HG03066 (cell line): ENCODE measurements around the gene RPL36A.
A peak's percentile ranks its signal among the peaks of the same experiment; 100 is the strongest.

ENCODE experiments used
- ATAC-seq: cut with Tn5 transposase; IDR thresholded peaks from one replicate; pipeline ENCODE4 v1.9.1; 2021; ENCODE audit warnings: low read depth; ENCODE audit not compliant: unreplicated experiment

The RPL36A gene

DNA sequence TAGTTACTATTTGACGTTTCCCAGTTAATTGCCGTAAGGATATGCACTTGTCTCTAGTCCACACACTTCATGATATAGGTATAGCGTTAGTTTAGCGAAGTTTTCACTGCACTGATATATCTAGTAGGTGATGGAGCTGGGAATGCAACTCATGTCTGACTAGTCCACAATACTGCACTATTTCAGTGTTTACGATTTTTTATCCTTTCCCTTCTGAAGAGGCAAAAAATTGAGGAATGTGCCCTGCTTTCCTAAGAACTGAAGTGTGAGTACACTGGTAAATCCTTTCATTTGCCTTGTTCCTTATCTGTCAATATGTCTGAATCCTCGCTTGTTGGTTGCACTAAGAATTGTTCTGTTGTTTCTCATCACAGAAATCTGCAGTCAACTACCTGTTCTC lies 1.0 kb downstream of the RPL36A start:
- no peak for ATAC-seq

DNA sequence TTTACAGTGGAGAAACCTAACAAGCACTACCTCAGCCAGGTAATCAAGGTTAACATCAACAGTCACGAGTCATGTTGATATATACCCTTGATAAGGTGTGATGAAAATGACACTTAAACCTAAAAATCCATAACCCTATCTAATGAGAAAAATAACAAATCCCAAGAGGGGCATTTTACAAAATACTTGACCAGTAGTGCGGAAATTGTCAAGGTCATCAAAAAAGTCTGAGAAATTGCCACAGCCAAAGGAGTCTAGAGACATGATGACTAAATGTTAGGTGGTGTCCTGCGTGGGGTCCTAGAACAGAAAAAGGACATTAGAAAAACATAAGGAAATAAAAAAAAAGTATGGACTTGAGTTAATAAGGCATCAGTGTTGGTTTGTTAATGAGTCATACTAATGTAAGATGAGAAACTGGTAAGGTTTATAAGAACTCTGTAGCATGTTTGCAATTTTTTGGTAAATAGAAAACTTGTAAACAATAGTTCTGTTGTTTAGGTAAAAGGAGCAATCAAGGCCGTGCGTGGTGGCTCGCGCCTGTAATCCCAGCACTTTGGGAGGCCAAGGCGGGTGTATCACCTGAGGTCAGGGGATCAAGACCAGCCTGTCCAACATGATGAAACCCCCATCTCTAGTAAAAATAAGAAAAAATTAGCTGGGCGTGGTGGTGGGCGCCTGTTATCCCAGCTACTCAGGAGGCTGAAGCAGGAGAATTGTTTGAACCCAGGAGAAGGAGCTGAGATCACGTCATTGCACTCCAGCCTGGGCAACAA lies 2.9 kb downstream of the RPL36A start:
- ATAC-seq: no peak

DNA sequence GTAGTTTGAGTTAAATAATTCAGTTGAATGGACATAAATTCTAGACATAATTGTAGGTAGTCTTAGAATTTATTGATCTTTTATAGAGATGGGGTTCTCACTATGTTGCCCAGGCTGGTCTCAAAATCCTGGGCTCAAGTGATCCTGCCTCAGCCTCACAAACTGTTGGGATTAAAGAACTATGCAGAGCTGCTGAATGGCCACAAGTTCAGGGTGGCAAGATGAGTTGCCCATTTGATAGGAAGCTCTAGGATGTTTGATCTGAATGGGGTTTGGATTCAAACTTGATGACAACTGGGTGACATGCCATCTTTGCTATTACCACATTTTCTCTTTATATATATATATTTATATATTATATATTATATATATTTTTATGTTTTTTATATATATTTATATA lies 3.6 kb downstream of the RPL36A start:
- ATAC-seq: no peak

DNA sequence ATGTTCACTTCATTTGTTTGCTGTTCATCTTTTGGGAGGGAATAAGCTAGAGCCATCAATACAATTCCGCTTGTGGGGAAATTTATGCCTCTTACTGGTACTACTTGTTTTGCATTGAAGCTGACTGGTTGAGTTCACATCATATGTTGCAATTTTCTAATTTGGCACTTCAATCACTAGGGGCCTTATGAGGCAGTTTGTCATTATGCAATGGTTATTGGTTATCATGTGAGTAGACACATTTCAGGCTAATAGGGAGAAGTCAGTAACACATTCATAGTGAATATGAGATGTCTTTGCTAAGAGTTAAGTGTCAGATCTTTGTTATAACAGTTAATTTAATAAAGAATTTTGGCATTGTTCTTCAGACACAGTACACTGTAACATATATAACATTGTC lies 5.0 kb downstream of the RPL36A start:
- no peak for ATAC-seq

DNA sequence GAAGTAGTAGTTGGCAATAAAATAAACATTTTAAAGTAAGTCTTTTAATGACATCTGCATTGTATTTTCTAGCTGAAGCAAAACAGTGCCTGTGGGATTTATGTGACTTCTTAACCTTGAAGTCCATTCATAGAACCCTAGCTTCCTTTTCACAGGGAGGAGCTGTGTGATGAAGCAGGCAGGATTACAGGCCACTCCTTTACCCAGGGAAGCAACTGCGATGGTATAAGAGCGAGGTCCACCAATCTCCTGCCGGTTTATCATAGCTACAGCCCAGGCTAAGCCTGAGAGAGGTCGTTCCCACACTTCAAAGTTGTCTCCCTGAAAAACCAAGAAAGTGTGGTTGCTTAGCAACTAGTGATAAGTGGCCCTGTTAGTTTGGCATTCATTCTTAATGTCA lies 7.0 kb downstream of the RPL36A start:
- no peak for ATAC-seq

DNA sequence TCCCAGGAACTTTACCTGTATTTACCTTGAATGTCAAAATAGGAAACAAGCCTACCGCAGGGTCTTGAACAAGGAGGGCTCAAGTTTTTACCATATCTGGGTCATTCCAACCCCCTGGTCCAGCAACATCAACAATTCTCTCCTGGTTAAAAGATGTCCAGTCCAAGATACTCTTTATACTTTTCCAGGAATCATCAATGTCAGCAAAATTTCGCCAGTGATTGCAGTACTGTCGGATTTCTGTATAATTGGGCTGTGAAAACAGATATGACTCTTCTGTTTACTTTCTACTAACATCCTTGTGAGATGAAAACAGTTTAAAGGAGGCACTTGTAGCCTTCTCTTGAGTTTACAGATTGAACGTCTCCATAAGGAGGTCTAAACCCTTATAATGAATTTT lies 7.9 kb downstream of the RPL36A start:
- ATAC-seq: no peak

DNA sequence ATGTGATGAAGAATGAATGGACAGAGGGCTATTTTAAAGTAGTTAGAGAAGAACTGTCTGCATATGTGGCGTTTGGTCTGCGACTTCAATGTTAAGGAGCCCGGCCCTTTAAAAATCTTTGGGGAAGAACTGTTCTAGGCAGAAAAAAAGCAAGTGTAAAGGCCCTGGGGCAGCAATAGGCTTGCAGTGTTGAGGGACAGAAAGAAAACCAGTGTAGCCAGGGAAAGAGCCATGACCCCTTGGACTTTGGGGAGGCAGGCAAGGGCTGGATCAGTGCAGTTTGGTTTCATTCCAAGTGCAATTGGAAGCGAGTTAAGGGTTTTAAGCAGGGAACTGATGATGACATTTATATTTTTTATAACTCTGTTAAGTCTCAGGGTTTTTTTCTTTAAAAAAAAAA lies 9.0 kb downstream of the RPL36A start:
- no peak for ATAC-seq

DNA sequence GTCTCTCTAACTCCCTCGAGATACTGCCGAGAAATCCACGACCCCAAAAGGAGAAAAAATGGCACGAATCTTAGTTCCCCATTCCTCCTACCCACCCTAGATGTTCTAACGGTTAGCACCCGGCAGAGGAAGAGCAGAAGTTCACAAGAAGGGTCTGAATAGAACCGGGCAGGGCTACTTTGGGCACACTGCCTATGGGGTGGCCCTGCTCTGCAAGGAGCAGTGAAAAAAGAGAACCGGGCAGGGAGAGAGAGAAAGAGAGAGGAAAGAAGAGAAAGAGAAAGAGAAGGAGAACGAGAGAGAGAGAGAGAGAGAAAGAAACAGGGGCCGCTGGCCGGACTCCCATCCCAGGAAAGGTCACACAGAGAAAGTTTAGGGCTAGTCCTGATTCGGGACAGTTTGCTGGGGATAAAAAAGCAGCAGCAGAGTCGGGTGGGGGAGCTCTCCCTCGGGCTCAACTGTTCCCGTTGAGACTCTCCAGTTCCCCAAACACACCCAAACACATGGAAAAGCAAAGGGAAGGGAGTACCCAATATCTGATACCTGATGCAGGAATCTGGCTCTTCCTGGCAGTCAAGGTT lies 16.4 kb downstream of the RPL36A start:
- ATAC-seq: no peak

DNA sequence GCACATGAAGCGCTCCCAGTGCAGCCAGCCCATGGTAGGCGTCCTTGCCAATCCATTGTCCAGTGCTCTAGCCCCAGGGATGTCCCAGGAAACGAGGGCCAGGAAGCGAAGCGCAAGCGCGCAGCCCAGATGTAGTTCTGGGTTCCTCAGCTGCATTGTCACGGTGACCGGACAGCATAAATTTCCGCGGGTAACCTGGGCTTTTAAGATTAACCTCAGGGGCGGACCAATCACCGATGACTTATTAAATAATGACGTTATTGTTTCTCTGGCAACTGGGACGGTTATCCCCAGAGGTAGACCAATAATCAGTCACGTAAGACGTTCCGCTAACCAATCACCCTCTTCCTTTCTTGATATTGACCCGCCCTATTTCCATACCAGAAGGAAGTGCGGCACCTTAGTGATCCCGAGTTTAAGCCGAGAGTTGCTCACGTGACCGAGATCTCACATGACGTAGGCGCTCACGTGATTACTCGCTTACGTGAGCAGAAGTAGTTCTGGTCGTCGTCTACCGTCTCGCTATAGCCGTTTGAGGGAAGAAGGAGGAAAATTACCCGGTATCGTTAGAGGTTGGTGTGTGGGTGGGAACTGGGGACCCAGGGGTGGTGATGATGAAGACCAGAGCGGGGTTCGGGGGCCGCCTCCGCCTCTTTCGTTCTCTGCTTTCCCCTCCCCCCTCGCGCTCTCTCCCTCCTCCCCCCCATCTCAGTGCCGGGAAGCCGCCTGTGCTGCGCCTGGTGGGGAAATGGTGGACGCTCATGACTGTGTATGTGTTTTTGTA lies 17.1 kb downstream of the RPL36A start, which contains the start of the genes GLA and HNRNPH2:
GLA (minus strand) TSS at position 178 of the 784 bp plus-strand sequence; CDS start at position 156, 22 bp downstream.
HNRNPH2 (plus strand) TSS at position 475 of the 784 bp plus-strand sequence. CDS start 3,767 bp downstream, outside the sequence.
- peak; percentile 94 for ATAC-seq

DNA sequence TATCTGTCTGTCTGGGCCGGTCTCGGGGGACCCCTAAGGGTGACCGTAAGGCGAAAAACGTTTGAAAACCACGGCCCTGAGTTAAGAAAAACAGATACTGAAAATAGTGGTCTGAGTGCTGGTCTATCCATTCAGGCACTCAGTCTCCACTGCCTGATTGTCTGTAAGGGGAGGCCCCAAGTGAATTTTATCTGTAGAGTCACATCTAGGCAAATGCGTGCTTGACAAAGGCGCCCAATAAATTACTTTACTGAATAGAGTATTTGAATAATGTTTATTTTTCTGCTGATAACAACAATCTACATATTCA lies 17.7 kb downstream of the RPL36A start:
- no peak for ATAC-seq

DNA sequence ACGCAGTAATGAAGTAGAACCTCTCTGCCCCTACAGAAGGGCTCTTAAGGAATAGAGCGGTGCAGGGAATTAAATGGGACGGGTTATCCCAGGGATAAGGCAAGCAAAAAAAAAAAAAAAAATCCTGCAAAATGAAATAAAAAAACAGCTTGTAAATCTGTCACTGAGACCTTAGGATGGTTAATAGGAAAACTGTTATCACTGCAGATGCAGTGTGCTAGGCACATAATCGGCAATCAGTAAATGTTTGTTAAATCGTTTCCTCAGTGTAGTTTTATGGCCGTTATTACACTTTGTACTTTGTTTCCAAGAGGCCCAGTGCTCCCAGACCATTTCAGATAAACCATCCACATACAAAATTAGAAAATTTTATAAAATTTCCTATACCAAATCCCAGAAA lies 18.2 kb downstream of the RPL36A start:
- no peak for ATAC-seq

DNA sequence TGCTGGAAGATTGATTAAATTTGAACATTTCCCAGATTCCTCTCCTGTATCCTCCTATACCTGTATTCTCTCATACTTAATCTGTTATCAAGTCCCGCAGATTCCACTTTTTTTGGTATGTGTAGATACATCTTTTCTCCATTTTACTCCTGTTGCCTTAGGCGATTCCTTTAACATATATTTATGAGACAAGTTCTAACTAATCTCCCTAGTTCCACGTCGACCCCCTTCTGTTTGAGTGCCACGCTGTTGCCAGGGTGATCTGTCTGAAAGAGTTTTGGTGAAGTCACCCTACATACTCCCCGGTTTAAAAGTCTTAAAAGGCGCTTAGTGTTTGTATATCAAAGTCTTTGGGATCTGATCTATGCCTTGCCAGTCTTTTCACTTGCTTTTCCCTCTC lies 19.6 kb downstream of the RPL36A start:
- ATAC-seq: no peak

DNA sequence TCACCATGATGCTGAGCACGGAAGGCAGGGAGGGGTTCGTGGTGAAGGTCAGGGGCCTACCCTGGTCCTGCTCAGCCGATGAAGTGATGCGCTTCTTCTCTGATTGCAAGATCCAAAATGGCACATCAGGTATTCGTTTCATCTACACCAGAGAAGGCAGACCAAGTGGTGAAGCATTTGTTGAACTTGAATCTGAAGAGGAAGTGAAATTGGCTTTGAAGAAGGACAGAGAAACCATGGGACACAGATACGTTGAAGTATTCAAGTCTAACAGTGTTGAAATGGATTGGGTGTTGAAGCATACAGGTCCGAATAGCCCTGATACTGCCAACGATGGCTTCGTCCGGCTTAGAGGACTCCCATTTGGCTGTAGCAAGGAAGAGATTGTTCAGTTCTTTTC lies 21.2 kb downstream of the RPL36A start:
- no peak for ATAC-seq

DNA sequence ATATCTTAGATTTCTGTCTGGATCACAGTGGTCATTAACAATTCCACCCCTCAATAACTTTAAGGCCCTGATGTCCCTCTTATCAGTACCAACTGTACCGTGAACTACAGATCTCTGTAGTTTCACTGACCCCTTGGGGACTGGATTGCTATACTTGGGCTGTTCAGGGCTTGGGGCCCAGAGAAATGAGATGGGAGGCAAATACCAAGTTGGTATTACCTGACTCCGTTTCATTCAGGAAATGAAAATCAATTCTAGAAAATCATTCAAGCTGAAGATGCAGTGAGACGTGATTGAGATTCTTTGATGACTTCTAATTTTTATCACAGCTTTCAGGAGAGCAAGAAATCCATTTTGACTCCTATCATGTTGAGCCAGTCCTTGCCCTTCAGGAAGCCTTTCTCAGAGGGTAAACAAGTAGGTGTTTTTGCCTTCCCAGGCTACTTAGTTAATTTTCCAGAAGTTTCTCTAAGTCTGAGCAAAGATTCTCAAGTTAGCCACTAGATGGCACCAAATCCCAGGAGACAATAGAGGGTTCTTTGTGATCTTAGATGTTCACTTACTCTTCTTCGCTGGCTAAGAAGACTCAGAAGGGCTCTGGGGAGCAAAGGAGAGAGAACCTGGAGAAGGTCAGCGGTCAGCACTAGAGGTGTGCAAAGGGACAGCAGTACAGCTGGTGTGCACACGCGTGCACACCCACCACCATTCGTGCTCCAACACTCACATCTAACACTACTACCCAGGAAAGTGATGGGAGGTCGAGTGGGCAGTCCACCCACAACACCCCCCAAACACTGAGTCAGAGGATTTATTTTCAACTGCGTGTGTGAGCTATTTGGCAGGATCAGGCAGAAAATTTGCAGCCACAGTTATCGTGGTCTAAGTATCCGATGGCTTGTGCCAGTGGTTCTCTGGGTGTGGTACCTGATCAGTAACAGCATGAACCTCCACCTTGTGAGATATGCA lies 24.7 kb downstream of the RPL36A start:
- ATAC-seq: peak; percentile 46

DNA sequence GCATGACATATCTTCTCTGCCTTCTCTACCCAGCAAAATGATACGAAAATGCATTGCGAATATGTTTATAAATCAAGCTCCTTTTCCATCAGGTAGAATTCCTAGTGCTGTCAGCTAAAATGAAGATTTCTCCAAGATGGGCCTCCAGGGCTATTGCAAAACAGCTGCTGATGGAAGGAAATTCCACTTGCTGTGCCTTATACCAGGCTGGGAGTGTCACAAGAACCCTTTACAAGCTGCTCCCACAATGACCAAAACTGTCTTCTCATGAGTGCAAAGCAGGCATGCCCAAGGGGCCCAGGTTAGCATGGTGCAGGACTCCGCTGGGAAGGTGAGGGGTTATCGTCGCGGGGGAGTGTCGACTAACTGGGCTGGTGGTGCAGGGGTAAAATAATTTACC lies 25.9 kb downstream of the RPL36A start:
- ATAC-seq: no peak

DNA sequence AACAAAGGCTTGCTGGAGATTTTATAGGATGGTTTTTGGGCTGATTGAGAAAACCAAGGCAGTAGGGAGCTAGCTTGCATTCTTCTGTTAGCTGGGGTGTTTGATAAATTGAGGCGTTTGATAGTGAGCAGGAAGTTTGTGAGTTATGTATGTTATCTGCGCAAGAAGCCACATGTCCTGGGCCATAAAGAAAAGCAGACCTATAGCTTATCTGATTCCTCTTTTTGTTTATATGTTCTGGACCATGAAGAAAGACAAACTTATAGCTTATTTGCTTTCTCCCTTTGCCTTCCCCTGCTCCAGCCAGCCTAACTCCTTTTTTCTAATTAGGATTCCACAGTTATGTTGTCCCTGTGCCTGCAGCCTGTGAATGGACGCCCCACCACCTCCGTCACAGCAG lies 26.4 kb downstream of the RPL36A start:
- no peak for ATAC-seq

DNA sequence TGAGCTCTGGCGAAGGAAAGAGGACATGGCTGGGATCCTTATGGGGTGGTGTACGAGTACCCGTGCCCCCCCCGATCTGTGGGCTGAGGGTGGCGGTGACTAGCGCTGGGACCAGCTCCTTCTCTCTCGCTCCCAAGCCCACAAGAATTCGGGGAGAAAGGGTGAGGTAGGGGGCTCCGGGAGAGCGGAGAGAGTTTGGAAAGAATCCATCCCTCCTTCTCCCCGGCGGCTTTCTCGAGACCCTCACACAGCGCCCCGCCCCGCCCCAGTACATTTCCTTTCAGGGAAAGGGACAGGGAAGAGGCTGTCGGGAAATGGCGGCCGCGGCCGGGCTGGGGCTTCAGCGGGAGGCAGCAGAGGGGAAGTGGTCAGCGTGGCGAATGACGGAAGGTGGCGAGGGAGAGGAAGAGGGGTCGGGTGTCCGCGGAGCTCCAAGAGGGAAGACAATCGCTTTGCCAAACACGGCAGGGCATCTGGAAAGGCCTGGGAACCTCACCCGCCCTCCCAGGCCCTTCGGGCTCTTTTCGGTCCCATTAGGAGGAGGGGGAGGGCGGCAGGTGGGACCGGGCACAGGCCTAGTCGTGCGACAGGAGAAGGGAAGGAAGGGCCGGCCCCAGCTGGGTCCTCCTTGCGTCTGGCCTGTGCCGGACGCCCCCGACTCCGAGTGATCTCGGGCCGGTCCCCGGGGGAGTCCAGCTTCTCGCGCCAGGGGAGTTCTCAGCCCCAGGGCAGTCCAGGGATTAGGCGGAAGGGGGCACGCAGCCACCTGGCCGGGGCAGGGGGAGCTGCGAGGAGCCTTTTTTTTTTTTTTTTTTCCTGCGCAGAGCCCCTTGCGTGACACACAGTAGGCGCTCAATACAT lies 27.4 kb downstream of the RPL36A start:
- ATAC-seq: peak; percentile 54

DNA sequence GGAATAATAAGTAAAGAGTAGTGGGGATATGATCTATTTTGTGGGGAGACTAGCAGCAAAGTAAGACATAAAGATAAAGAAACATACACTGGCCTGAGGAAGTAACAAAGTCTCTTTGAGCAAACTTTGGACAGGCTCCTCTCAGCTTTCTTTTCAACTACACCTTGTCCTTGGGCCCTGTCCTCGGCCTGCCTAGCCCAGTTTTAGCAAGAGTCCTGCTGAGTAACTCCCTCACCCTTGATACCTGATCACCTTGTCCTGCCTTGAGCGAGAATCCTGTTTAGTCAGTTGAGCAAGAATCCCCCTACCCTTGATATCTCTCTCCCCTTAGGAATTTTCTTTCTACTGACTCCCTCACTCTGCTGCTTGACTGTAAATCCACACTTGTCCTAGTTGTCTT lies 28.7 kb downstream of the RPL36A start:
- ATAC-seq: no peak

DNA sequence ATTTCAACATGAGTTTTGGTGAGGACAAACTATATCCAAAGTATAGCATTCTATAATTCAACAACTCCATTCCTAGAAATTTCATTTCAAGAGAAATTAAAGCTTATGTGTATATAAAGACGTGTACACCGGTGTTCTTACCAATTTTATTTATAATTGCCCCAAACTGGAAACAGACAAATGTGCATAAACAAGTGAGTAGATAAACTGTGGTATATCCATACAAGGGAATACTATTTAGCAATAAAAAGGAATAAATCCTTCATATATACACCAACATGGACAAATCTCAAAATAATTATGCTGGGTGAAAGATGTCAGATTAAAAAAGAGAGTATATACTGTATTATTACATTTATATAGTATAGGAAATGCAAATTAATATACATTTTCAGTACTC lies 37.1 kb downstream of the RPL36A start:
- ATAC-seq: no peak

DNA sequence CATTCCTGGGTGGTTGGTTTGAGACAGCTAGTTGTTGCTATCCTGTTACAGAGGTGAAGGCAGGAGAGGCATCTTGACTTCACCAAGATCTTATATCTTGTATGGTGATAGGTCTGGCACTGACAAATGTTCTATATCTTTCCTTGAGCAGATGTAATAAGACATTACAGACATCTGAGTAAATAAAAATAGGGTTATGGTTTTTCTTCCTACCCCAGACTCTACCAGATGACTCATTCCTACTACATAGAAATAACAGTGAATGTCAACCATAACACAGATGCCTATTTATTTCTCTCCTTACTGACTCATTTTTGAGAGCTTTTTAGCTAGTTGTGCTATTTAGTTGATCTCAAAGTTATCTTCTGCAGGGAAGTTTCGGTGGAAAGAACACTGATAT lies 39.1 kb downstream of the RPL36A start:
- peak; percentile 55 for ATAC-seq
